ENCODE results near the gene ITPA.
A peak's percentile ranks its signal among the peaks of the same experiment; 100 is the strongest.

Gene ITPA

DNA sequence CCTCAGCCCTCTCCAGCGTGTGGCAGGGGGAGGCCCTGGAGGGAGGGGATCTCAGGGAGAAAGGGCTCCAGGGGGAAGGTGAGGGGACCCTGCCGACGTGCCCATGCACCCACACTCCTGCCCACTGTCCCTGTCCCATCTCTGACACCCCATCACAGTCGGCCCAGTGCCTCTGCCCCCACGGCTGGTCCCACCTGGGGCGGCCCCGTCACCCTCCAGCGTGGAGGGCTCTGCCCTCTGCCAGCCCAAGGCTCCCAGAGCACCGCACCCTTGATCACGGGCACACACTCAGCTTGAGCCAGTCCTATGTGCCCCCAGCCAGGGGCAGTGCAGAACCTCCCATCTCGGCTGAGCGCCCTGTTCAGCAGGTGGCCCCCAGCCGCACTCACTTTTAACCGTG, 20.5 kb downstream of the ITPA start:
- DNase-seq: no peak

DNA sequence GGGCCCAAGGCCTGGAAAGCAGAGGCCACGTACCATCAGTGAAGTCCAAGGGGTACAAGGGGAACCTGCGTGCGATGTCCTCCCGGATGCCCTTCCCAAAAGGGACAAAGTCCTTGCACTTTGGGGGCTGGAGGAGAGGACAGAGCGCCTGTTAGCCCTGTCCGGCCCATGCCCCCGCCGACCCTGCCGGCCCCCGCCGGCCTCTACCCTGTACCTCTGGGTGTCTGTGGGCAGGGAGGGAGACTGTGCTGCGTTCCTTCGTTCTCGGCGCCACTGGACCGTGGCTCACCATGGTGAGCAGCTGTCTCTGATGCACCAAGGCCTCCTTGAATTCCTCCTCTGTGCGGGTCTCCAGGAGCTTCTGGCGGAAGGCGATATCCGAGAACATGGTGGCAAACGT, 21.8 kb downstream of the ITPA start:
- no peak for DNase-seq

DNA sequence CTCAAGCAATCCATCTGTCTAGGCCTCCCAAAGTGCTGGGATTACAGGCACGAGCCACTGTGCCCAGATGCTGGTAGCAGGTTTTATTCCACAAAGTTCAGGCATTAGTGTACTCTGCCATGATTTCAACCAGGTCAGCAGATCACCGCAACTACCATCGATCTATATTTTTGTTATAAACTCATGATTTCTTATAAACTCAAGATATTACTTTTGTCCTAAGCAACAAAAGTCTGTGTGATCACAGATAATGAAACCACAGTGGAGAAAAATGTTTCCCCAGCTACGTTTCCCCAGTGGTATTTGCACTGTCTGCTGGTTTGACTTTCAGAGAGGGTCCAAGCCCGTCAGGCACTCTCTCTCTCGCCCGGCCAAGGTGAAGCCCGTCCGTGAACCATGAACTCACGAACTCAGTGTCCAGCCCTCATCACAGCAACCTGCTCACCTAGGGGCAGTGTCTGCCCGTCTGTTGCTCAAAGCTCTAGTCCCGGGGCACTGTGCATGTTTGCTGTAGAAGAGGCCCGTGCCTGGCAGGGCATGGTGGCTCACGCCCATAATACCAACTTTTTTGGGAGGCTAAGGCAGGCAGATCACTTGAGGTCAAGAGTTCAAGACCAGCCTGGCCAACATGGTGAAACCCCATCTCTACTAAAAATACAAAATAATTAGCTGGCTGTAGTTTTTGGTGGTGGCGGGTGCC, 22.7 kb downstream of the ITPA start:
- DNase-seq: no peak

DNA sequence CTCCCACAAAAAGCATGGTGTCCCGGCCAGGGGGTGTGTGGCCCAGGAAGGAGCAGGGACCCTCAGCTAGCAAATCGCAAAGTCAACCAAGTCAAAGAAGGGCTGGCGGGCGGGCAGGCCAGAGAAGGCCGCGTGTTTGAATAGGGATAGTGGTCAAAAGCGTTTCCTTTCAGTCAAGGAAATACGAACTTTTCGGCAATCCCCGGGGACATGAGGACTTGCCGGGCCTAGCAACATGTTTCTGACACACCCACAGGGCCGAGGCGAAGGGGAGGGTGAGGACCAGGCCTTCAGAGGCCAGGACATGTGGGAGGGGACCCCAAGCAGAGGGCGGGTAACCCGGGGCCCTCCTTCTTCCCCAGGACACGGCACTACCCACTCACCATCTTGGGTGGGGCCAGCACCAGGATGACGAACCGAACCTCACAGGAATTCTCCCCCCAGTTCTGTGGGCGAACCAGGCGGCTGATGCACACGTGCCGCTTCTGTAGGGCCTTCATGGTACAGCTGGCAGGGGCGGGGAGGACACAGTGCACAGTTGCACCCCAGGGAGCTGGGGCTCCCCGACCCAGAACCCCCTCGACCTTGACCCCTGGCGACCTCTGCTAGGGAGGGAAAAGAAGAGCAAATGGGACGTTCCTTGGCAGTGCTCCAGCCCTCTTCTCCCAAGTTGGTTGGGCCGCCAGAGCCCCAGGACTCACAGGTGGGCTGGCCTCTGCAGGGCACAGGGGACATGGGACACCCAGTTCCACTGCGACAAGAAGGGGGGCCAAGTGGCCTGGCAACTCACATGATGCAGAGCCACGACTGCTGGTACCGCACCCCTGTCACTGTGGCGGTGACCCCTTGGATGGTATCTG, 24.1 kb downstream of the ITPA start:
- DNase-seq: no peak

DNA sequence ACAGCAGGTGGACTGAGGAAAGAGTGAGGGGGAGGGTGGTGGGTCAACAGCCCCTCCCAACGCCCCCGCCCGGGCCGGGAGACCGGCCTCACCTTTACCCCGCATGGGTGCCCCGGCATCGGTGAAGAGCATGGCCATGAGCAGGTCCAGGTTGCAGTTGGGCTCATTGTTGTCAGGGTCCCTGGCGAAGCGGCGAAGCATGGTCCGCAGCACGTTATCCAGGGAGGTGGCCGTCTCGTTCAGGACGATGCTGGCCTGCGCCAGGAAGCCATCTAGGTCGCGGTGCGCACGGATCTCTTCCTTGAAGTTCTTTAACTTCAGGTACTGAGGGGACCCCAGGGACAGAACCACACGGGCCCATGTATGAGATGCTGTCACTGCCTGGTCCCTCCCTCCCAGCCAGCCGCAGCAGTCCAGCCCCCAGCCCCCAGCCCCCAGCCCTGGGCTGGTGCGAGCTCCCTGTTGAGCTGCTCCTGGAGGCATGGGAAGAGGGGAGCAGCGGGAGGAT, 24.7 kb downstream of the ITPA start:
- no peak for DNase-seq

DNA sequence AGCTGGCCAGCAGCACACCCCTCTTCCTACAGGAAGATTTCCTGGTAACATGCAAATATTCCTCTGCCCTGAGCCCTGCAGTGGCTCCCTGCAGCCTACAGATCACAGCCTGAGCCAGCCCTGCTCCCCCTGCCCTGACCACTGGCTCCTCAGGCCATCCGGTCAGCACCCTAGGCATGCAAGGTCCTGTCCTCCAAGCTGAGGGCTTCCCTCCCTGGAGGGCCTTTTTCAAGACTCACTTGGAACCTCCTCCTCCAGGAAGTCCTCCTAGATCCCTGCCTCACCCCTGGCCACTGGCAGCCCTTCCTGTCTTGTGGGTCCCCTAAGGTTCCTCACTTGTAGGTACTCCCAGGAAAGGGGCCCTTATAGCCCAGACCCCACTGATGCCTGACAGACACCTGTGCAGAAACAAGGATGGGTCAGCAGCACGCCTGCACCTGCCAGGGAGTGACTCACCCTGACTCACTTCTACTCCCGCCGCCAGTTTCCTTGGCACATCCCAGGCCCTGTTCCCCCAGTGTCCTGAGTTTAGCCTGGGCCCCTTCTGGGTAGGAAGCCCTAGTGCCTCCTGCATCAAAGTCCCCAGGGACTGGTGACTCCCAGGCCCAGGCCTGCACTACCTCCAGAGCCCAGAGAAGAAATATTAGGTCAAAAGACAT, 26.5 kb downstream of the ITPA start:
- no peak for DNase-seq

DNA sequence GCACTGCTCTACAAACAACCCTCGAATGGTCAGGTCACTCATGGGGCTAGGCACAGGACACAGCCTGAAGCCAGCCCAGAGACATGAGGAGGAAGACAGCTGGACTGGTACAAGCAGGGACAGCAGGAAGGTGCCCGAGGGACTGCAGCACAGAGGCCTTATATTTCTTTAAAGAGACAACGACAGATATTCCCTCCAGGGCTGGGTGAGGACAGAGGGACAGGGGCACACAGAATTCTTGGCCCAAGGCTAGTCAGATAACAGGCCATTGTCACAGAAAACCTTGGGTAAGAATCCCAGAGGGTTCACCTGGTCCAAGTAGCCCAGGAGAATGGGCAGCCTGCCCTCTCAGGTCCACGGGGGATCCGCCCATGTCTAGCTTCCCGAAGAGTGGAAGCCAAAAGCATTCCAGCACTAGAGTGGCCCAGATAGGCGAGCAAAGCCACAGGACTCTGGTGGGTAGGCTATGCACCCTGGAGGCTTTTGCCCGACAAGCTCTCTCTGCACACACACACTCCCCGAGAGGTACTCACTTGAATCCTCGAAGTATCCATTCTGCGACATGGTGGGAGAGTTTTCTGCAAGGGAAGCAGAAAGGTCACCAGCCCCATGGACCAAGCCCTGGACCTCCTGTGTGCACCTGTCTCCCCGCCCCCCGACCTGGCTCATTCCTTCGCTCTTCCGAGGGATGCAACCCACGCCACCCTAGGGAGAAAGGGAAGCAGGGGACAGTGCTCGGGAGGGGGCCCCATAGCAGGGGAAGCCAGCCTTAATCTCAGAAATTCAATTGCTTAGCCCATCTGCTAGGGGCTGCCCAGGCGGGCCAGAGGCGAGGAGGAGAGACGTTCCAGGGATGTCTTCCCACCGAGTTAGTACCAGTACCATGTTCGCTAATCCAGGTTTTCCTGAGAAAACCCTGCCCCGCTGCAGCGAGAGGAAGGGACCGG, 28.0 kb downstream of the ITPA start:
- no peak for DNase-seq

DNA sequence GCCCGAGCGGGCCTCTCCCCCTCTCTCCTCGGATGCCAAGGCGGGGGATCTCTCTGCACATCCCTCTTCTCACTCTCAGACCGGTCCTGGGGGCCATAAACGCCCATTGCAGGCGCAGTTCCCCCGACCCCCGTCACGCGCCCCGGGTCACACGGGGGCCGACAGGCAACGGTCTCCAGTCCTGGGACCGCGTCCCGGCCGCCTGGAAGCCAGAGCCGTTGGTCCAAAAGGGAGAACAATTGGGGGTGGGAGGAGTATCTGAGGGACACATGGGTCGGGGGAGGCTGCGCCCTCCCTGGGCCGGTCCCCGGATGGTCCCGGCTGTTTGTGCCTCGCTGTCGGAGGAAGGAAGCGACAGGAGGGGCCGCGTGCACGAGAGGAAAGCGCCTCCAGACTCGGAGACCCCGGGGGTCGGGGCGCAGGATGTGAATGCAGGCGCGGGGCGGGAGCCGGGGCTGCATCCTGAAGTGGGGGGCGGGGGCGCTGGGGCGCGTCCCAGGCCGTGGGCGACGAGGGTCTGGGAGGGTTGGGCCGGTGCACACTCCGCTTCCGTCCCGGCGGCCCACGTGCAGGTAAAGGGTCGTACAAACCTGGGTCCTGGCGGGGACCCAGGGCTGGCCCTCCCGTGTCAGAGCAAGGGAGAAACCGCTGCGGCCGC, 28.8 kb downstream of the ITPA start:
- DNase-seq: no peak

DNA sequence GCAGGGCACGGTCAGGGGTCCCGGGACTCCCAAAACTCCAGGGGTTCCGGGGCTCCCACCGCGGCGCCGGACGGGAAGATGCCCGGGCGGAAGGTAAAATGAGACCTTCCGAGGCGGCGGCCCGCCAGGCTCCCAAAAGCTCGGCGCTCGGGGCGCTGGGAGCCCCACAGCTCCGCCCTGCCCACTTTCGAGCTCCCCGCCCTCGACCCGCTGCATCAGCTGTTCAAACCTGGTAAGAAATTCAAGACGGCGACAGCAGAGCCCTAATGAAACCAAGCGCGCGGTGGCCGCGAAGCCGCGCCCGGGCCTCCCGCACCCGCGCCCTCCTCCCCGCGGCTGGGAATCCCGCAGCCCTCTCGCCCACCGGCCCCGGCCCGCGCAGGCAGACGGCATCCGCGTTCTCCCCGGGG, 29.3 kb downstream of the ITPA start:
- peak; percentile 30 to 40 for DNase-seq

DNA sequence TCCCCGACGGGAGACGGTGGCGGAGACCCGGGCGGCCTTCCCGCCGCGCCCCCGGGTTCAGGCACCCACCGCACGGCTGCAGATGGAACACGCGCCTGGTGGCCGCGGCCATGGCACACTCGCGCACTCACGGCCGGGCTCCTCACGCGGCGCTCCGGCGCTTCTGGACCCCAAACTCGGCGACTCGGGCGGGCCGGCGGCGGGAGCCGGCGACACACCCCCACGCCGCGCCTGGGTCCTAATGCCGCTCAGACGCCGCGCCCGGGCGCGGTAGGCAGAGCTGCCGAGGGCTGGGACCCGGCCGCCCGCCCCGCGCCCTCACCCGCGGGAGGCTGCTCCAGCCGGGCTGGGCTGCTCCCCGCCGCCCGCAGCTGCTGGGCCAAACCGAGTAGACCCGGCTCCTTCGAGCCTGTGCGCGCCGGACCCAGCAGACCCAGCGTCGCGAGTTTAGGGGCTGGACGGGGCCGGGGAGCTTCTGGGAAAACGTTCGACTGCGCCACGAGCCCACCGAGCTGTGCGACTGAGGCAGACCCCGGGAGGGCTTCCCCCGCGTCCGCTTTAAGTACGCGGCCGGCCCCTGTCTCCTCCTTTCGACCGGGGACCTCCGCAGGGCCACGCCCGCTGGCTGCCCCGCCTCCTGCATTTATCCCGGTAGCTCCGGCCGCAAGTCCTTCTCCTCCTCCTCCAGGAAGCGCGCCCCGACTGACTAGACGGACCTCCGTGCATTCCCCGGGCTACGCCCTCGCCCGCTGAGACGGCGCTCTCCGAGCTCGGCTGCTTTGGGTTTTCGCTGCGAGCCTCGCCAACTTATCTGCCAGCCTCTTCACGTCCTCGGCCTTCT, 29.9 kb downstream of the ITPA start, which contains the start of gene SLC4A11:
Gene SLC4A11, minus strand, starts transcription at position 165 of the 841 bp plus-strand sequence. Its CDS starts 53 bp downstream, at position 112.
- peak in 1 of 2 donors; percentile 37 for DNase-seq

DNA sequence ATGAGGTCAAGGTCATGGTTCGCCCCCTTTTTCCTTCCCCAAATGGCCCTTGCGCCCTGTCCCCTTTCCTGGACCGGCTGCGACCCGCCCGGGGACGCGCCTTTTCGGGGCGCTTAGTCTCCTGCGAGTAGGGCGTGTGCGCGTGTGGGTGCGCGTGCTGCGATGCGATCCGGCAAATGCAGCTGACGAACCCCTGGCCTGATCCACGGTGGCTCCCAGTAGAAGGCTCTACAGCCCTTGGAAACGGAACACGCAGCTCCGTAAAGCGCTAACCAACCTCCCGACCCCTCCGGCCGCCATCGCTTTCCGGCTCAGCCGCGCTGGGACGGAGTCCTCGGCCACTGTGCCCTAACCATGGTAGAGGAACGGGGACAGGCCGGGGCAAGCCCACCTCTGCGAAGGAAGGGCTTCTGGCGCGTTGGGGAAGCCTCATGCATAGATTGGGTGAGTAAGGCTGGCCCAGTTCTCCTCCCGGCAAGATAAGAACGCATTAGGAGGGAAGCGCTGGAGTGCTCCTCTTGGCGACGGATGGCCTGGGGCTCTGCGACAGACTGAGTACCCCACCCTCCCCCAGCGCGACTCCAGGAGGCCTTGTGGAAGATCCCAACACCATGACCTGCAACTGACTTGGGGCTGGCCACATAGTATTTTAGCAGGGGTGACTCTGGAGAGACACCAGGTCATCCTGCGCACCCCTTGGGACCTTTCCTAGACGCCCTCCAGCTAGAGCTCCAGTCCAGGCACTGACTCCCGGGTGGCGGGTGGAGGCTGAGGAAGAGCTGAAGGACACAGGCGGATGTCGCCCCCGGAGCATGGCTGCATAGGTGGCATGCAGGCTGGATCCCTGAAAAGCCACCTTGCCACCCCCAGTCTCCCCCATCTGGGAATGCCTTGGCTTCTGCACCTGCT, 30.8 kb downstream of the ITPA start:
- DNase-seq: no peak

DNA sequence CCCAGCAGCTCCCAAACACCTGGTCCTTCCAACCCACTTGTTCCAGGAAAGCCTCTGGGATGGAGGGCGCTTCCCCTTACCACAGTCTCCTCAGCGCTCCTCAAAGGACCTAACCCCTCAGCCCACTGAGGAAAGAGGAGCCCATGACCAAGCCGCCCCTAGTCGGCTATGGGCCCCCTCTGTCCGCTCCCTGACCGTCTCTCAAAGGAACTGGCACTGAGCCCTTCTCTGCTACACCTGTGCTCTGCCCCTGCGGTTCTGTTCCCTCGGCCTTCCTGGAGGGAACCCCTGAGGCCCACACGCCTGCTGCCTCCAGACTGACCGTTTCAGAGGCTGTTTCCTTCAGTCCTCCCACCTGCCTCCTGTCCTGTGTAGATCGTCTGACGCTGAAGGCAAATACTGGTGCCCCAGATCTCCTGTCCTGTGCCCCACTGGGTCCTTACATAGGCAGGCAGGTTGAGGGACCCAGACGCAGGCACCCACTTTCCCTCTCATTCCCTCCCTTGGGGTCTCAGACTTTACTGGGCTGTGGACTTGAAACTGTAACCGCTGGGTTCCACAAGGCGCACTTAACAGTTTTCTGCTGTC, 31.6 kb downstream of the ITPA start:
- no peak for DNase-seq

DNA sequence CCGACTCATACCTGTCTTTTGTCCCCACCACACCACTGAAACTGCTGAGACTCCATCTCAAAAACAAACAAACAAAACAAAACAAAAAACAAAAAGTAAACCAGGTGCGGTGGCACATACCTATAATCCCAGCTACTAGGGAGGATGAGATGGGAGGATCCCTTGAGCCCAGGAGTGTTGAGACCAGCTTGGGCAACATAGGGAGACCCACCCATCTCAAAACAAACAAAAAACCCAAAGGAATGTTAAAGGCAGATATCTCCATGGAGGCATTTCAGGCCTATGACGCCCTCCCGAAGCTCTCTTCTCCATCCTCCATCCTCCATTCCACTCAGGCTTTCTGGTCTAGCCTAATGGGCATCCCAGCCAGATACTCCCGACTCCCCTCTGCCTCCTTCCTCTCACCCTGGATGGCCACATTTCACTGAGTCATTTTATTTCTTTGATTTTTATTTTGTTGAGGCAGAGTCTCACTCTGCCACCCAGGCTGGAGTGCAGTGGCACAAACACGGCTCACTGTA, 32.9 kb downstream of the ITPA start:
- DNase-seq: no peak

DNA sequence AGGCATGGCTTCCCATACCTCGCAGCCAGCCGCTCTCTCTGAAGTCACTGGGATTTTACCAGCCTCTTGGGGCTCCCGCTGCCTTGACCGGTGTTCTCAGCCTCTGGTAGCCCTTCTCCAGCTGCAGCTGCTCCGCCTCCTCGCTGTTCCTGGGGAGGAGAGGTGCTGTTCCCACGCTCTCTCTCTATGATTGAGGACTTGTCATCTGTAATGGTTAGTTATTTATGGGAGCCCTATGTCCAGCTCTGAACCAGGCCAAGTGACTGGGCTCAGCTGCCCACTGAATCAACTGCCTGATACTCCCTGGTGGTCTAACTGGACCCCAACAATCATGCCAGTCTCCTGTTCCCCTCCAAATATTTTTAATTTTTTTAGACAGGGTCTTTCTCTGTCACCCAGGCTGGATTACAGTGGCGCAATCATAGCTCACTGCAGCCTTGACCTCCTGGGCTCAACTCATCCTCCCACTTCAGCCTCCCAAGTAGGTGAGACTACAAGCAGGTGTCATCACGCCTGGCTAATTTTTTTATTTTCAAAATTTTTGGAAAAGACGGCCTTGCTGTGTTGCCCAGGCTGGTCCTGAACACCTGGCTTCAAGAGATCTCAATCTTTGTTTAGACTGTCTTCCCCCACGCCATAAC, 34.5 kb downstream of the ITPA start:
- DNase-seq: no peak

DNA sequence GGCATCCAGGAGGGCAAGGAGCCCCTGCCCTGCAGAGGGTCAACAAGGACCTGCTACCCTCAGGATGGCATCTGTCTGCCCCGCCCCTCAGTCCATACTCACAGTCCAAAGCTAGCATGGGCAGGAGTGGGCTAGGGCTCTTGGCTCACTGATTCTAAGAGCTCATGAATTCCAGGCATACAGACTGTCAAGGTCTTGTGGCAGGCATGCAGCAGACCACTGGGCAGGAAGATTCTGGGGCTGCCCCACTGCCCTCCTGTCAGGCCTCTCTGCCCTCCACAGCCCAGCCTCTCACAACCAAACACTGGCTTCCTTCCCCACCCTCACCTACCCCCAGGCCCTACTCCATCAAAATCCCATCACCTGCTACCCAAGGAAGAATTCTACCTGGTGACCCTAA, 35.3 kb downstream of the ITPA start:
- no peak for DNase-seq

DNA sequence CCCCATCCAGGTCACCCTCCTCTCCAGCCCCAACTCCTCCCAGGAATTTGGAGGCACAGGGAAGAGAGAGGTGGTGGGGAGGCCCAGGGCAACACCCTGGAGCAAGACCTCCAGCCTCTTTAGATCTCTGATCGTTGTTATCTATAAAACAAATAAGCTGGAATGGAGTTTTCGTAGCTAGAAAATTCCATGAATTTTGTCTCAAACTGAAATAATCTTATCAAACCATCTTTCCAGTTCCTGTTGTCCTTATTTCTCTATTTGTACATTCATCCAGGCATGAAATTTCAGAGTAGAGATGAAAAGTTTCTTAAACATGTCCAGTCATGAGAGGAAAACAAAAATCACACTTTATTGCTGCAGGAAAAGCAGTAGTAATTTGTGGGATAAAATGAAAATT, 35.9 kb downstream of the ITPA start:
- DNase-seq: no peak

DNA sequence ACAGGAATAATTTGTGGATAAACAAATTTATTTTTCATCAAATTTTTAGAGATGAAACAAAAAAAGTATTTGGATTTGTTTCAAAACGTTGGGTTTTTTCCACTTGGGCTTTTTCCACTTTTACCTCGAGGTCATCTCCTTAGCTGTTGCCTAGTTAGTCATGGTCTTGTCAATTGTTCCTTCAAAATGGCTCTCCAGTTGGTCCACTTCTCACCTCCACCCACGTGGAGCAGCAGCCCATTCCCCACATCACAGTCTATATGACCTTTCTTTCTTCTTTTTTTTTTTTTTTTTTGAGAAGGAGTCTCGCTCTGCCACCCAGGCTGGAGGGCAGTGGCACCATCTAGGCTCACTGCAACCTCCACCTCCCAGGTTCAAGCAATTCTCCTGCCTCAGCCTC, 36.4 kb downstream of the ITPA start:
- no peak for DNase-seq

DNA sequence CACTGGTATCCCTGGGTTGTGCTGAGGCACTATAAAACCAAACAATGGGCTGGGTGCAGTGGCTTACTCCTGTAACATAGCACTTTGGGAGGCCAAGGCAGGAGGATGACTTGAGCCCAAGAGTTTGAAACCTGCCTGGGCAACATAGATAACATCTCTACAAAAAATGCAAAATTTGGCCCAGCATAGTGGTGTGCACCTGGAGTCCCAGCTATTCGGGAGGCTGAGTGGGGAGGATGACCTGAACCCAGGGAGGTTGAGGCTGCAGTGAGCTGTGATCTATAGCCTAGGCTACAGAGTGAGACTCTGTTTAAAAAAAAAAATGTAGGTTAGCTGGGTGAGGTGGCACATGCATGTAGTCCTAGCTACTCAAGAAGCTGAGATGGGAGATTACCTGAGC, 37.4 kb downstream of the ITPA start:
- DNase-seq: no peak

DNA sequence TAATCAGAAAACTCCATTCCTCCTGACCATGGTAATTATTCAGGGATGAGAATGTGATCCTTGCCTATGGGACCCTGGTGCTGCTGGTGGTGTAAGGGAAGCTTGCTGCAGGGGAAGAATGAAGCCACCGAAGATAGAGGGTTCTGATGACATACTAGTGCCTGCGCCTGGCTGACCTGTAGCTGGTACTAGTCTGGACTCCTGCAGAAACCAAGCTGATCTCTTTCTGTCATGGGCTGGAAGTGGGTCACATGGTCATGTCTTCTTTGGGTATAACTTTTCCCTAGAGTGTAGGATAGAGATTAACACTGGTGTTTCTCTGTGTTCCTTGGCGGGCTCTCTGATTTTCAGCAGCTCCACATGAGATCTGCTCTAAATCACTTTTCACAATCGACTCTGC, 38.3 kb downstream of the ITPA start:
- no peak for DNase-seq

All from CD4-positive, alpha-beta T cell treated with Interleukin-1 beta for 1 hour (primary cell).